ENCODE measurements around the gene ZBTB6.

ZBTB6 gene

DNA sequence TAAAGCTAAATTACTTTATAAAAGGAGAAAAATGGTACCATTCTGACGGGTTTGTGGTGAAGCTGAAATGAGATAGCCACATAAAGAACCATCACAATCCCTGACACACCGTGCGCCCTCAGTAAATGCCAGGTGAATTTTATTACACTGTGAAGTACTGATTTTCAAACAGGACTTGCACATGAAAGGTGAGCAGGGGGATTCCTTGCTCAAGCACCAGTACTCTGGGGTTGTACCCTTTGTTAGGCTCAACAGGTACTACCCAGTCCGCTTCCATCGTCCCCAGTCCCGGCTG is 27.3 kb upstream of the ZBTB6 start:
- peaks cover 8% of the 10 kb centered on the region; the same call in 1 of the 2 replicates for H3F3A ChIP-seq (ENCODE audit: control insufficient read depth, insufficient read depth)
- no peaks in the 10 kb centered on the region for H3K9me3 ChIP-seq (ENCODE audit: control insufficient read depth, insufficient read depth, low read length)
- H3K79me2 ChIP-seq (ENCODE audit: control insufficient read depth, low read length): peaks cover 55% of the 10 kb centered on the region
- H3K4me1 ChIP-seq (ENCODE audit: control insufficient read depth, low read length): peaks cover 24% of the 10 kb centered on the region
- H4K20me1 ChIP-seq (ENCODE audit: control insufficient read depth, insufficient read depth, low read depth, low read length): peaks cover 10% of the 10 kb centered on the region; the same call in 1 of the 2 replicates
- peak overlapping the region; percentile 70 for H3K4me3 ChIP-seq (ENCODE audit: low read length)
- no peaks in the 10 kb centered on the region for H3K9me2 ChIP-seq (replicated peaks; ENCODE audit: control insufficient read depth, low read length)
- H3K27me3 ChIP-seq (ENCODE audit: control insufficient read depth, low read length): no peaks in the 10 kb centered on the region
- no peak for TF ChIP-seq EZH2phosphoT487 (IDR thresholded peaks at IDR 0.05; ENCODE audit: borderline replicate concordance, low read length)
- TF ChIP-seq, protein P1, sequence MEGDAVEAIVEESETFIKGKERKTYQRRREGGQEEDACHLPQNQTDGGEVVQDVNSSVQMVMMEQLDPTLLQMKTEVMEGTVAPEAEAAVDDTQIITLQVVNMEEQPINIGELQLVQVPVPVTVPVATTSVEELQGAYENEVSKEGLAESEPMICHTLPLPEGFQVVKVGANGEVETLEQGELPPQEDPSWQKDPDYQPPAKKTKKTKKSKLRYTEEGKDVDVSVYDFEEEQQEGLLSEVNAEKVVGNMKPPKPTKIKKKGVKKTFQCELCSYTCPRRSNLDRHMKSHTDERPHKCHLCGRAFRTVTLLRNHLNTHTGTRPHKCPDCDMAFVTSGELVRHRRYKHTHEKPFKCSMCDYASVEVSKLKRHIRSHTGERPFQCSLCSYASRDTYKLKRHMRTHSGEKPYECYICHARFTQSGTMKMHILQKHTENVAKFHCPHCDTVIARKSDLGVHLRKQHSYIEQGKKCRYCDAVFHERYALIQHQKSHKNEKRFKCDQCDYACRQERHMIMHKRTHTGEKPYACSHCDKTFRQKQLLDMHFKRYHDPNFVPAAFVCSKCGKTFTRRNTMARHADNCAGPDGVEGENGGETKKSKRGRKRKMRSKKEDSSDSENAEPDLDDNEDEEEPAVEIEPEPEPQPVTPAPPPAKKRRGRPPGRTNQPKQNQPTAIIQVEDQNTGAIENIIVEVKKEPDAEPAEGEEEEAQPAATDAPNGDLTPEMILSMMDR (IDR thresholded peaks at IDR 0.05; ENCODE audit: low read depth, low read length, poor library complexity, severe bottlenecking): no peak
- no peak overlapping the region for H3K27ac ChIP-seq (ENCODE audit: low read depth, low read length)
- H3K36me3 ChIP-seq (ENCODE audit: control insufficient read depth, low read length): peaks cover 35% of the 10 kb centered on the region
- H3K4me2 ChIP-seq (ENCODE audit: low read length): peak overlapping the region; percentile 76

DNA sequence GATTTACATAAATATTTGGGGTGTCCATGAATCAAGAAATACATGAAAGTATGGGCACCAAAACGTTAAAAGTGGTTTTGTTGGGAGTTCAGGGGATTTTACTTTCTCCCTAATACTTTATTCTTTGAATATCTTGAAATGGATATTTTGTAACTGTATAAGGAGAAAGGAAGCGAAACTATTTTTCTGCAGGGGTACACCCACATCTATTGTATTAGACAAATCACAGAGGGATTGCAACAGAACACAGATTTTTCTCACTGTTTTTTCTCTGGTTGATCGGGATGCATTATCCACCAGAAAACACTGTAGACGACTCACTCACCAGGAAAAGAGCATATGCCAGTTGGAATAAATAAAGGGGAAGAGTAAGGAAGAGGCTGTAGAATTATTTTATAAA is 26.5 kb upstream of the ZBTB6 start:
- Histone ChIP-seq H3K27ac (ENCODE audit: low read depth, low read length) (no peak overlapping the region), H3K36me3 (ENCODE audit: control insufficient read depth, low read length) (peaks cover 31% of the 10 kb centered on the region), H3F3A (ENCODE audit: control insufficient read depth, insufficient read depth) (peaks cover 8% of the 10 kb centered on the region; the same call in 1 of the 2 replicates), H3K9me2 (replicated peaks; ENCODE audit: control insufficient read depth, low read length) (no peaks in the 10 kb centered on the region), H3K4me2 (ENCODE audit: low read length) (no peak overlapping the region; the same call in 1 of the 2 replicates), H3K79me2 (ENCODE audit: control insufficient read depth, low read length) (peaks cover 55% of the 10 kb centered on the region), H3K9me3 (ENCODE audit: control insufficient read depth, insufficient read depth, low read length) (no peaks in the 10 kb centered on the region), H3K4me3 (ENCODE audit: low read length) (no peak overlapping the region), H4K20me1 (ENCODE audit: control insufficient read depth, insufficient read depth, low read depth, low read length) (peaks cover 10% of the 10 kb centered on the region; the same call in 1 of the 2 replicates), H3K4me1 (ENCODE audit: control insufficient read depth, low read length) (peaks cover 21% of the 10 kb centered on the region), H3K27me3 (ENCODE audit: control insufficient read depth, low read length) (no peaks in the 10 kb centered on the region)
- TF ChIP-seq, protein P1 (IDR thresholded peaks at IDR 0.05; ENCODE audit: low read depth, low read length, poor library complexity, severe bottlenecking): no peak
- TF ChIP-seq EZH2phosphoT487 (IDR thresholded peaks at IDR 0.05; ENCODE audit: borderline replicate concordance, low read length): no peak

DNA sequence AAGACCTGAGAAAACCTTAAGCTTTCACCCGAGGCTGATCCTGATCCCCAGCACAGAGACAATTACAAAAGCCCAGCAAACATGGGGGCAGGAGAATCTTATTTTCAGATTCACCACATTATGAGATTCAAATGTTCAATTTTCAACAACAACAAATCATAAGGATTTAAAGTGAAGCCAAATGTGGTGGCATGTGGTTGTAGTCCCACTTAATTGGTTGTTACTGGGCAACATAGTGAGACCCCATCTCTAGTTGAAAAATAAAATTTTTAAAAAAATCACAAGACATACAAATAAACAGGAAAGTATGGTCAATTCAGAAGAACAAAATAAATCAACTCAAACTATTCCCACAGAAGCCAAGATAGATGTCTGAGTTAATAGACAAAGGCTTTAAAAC is 23.8 kb upstream of the ZBTB6 start:
- H4K20me1 ChIP-seq (ENCODE audit: control insufficient read depth, insufficient read depth, low read depth, low read length): peaks cover 6% of the 10 kb centered on the region; the same call in 1 of the 2 replicates
- H3K9me2 ChIP-seq (replicated peaks; ENCODE audit: control insufficient read depth, low read length): no peaks in the 10 kb centered on the region
- peaks cover 25% of the 10 kb centered on the region for H3K4me1 ChIP-seq (ENCODE audit: control insufficient read depth, low read length)
- H3K27ac ChIP-seq (ENCODE audit: low read depth, low read length): no peak overlapping the region
- H3K9me3 ChIP-seq (ENCODE audit: control insufficient read depth, insufficient read depth, low read length): no peaks in the 10 kb centered on the region
- no peaks in the 10 kb centered on the region for H3K27me3 ChIP-seq (ENCODE audit: control insufficient read depth, low read length)
- no peak overlapping the region for H3K4me3 ChIP-seq (ENCODE audit: low read length)
- H3K36me3 ChIP-seq (ENCODE audit: control insufficient read depth, low read length): peaks cover 32% of the 10 kb centered on the region
- TF ChIP-seq EZH2phosphoT487 (IDR thresholded peaks at IDR 0.05; ENCODE audit: borderline replicate concordance, low read length): no peak
- TF ChIP-seq, protein P1 (IDR thresholded peaks at IDR 0.05; ENCODE audit: low read depth, low read length, poor library complexity, severe bottlenecking): no peak
- H3K79me2 ChIP-seq (ENCODE audit: control insufficient read depth, low read length): peaks cover 54% of the 10 kb centered on the region
- no peak overlapping the region for H3K4me2 ChIP-seq (ENCODE audit: low read length)
- peaks cover 8% of the 10 kb centered on the region; the same call in 1 of the 2 replicates for H3F3A ChIP-seq (ENCODE audit: control insufficient read depth, insufficient read depth)
